Tibial nerve (tissue), 4 donors: Measurements from ENCODE around the gene FPGT. TPM values are rescaled to one million over a fixed set of nuclear protein-coding genes. Genes with fewer than 3 reads are reported as not detected.

Experiments used
- DNase-seq, 2 donors: peaks; one replicate each; pipeline ENCODE4 v3.0.0-alpha.2; 2019; ENCODE audit warnings: low spot score in 2 of 2
- H3K27ac ChIP-seq, 4 donors: fragments of 200-600 bp; sonication (generic) in 3 of 4; one replicate each; pipeline ENCODE4 v1.5.1; 2017 to 2019; ENCODE audit warnings: mild to moderate bottlenecking in 1 of 4
- H3K27me3 ChIP-seq, 2 donors: fragments of 200-600 bp; sonication (generic) in 1 of 2; one replicate each; pipeline versions ENCODE4 v1.5.1 to v1.6.0; 2017 to 2019
- H3K36me3 ChIP-seq, 3 donors: fragments of 200-600 bp; sonication (generic); one replicate each; pipeline ENCODE4 v1.5.1; 2018 to 2019
- H3K4me1 ChIP-seq, 4 donors: fragments of 200-600 bp; sonication (generic) in 3 of 4; one replicate each; pipeline ENCODE4 v1.5.1; 2017 to 2019
- H3K4me3 ChIP-seq, 4 donors: fragments of 200-600 bp; sonication (generic) in 3 of 4; one replicate each; pipeline ENCODE4 v1.5.1; 2017 to 2019; ENCODE audit warnings: mild to moderate bottlenecking in 1 of 4, moderate library complexity in 1 of 4
- H3K9me3 ChIP-seq, 4 donors: fragments of 200-600 bp; sonication (generic) in 3 of 4; one replicate each; pipeline ENCODE4 v1.5.1; 2017 to 2019
- EP300 ChIP-seq, 2 donors: sonication (generic); formaldehyde crosslinking; IDR thresholded peaks; one replicate each; pipeline ENCODE4 v1.6.1; 2017; ENCODE audit warnings: antibody characterized with exemption in 2 of 2, mild to moderate bottlenecking in 1 of 2
- POLR2A ChIP-seq, 2 donors: fragments of 450-650 bp; IDR thresholded peaks; one replicate each; pipeline ENCODE4 v1.6.1; 2017; ENCODE audit warnings: antibody characterized with exemption in 2 of 2, mild to moderate bottlenecking in 2 of 2, moderate library complexity in 2 of 2
- WGBS, 2 donors: methylation state at CpG; one replicate each; pipeline ENCODE4 v1.1.5; 2018; 5-methylcytosine and 5-hydroxymethylcytosine counted together
- total RNA-seq, 4 donors: library from RNA; depleted of rRNA; stranded (reverse); fragments of >200 nt; gene quantifications; one replicate each; pipeline ENCODE4 v1.1.0, GENCODE V29; 2016
- TF ChIP-seq, protein P1 (sequence below), 5 experiments: fragments of 200-600 bp in 3 of 5; fragments of 450-650 bp in 2 of 5; sonication (generic) in 3 of 5; IDR thresholded peaks; one replicate each; pipeline ENCODE4 v1.5.1; 2016 to 2019; ENCODE audit warnings: antibody characterized with exemption in 5 of 5, mild to moderate bottlenecking in 3 of 5, moderate library complexity in 2 of 5

Gene FPGT
- total RNA-seq, 4 donors from 2014 or later: 13.8 to 28.2 (median 16.4) TPM

GRCh38 chr1:74236440-74236839 is 38.4 kb downstream of the FPGT start:
- Histone ChIP-seq H3K36me3 (peaks cover 0 to 26% (median 0%) of the 10 kb centered on the region in 3 donors), H3K4me3 (no peak overlapping the region), H3K27me3 (no peaks in the 10 kb centered on the region), H3K9me3 (no peaks in the 10 kb centered on the region), H3K4me1 (no peaks in the 10 kb centered on the region), H3K27ac (no peak overlapping the region)
- TF ChIP-seq, protein P1, sequence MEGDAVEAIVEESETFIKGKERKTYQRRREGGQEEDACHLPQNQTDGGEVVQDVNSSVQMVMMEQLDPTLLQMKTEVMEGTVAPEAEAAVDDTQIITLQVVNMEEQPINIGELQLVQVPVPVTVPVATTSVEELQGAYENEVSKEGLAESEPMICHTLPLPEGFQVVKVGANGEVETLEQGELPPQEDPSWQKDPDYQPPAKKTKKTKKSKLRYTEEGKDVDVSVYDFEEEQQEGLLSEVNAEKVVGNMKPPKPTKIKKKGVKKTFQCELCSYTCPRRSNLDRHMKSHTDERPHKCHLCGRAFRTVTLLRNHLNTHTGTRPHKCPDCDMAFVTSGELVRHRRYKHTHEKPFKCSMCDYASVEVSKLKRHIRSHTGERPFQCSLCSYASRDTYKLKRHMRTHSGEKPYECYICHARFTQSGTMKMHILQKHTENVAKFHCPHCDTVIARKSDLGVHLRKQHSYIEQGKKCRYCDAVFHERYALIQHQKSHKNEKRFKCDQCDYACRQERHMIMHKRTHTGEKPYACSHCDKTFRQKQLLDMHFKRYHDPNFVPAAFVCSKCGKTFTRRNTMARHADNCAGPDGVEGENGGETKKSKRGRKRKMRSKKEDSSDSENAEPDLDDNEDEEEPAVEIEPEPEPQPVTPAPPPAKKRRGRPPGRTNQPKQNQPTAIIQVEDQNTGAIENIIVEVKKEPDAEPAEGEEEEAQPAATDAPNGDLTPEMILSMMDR (IDR thresholded peaks at IDR 0.05): no peak
- TF ChIP-seq EP300 (IDR thresholded peaks at IDR 0.05): no peak
- WGBS, 2 donors: 62 to 82% methylated on average over 3 of the region's 3 CpGs
- DNase-seq: no peak

DNA sequence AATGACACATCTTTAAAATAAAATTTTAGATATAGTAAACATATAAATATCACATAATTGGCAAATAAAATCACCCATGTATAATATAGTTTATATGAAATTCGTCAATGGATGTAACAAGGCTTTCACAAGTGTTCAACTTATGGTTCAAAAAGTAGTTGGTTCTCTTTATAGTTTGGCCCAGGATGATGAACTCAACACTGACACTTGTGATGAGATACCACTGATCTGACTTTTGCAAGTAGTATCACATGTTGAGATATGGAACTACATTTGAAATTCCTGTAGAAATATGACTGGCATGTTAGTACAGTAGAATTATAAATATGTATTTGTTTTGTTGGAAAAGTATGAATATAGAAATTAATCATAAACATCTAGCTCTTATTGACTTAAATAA is 39.0 kb downstream of the FPGT start:
- TF ChIP-seq, protein P1 (IDR thresholded peaks at IDR 0.05): no peak
- TF ChIP-seq POLR2A (IDR thresholded peaks at IDR 0.05): no peak
- TF ChIP-seq EP300 (IDR thresholded peaks at IDR 0.05): no peak
- Histone ChIP-seq H3K4me3 (no peak overlapping the region), H3K27ac (no peak overlapping the region), H3K4me1 (no peaks in the 10 kb centered on the region), H3K36me3 (peaks cover 0 to 26% (median 0%) of the 10 kb centered on the region in 3 donors), H3K9me3 (no peaks in the 10 kb centered on the region), H3K27me3 (no peaks in the 10 kb centered on the region)
- DNase-seq: no peak
- 92 to 94% methylated on average over 1 of the region's 1 CpG for WGBS, 2 donors

- Histone ChIP-seq H3K4me1 (no peaks in the 10 kb centered on the region), H3K9me3 (no peaks in the 10 kb centered on the region), H3K4me3 (no peak overlapping the region), H3K27me3 (no peaks in the 10 kb centered on the region), H3K27ac (no peak overlapping the region), H3K36me3 (peaks cover 0 to 26% (median 0%) of the 10 kb centered on the region in 3 donors)
- TF ChIP-seq, protein P1 (IDR thresholded peaks at IDR 0.05): no peak
- TF ChIP-seq POLR2A (IDR thresholded peaks at IDR 0.05): no peak
- no peak for TF ChIP-seq EP300 (IDR thresholded peaks at IDR 0.05)
- WGBS, 2 donors: 91 to 92% methylated on average over 4 of the region's 4 CpGs
- DNase-seq: no peak
These were observed 39.7 kb downstream of the FPGT start for GRCh38 chr1:74237787-74238186.

- no peak for DNase-seq
- H3K27ac ChIP-seq: no peak overlapping the region
- no peak overlapping the region for H3K4me3 ChIP-seq
- H3K4me1 ChIP-seq: no peaks in the 10 kb centered on the region
- TF ChIP-seq EP300 (IDR thresholded peaks at IDR 0.05): no peak
- TF ChIP-seq, protein P1 (IDR thresholded peaks at IDR 0.05): no peak
- TF ChIP-seq POLR2A (IDR thresholded peaks at IDR 0.05): no peak
- peaks cover 0 to 6% (median 0%) of the 10 kb centered on the region in 4 donors for H3K9me3 ChIP-seq
- peaks cover 0 to 16% (median 0%) of the 10 kb centered on the region in 3 donors for H3K36me3 ChIP-seq
- WGBS, 2 donors: 16 to 20% methylated on average over 2 of the region's 2 CpGs
- no peaks in the 10 kb centered on the region for H3K27me3 ChIP-seq
These were observed 47.2 kb downstream of the FPGT start for GRCh38 chr1:74245168-74245772.

GRCh38 chr1:74246315-74246714 is 48.3 kb downstream of the FPGT start:
- peaks cover 0 to 6% (median 0%) of the 10 kb centered on the region in 4 donors for H3K9me3 ChIP-seq
- DNase-seq: no peak
- 63 to 69% methylated on average over 2 of the region's 2 CpGs for WGBS, 2 donors
- peaks cover 0 to 18% (median 0%) of the 10 kb centered on the region in 3 donors for H3K36me3 ChIP-seq
- H3K27me3 ChIP-seq: no peaks in the 10 kb centered on the region
- TF ChIP-seq EP300 (IDR thresholded peaks at IDR 0.05) (no peak), POLR2A (IDR thresholded peaks at IDR 0.05) (no peak)
- TF ChIP-seq, protein P1 (IDR thresholded peaks at IDR 0.05): no peak
- no peak overlapping the region for H3K4me3 ChIP-seq
- no peaks in the 10 kb centered on the region for H3K4me1 ChIP-seq
- H3K27ac ChIP-seq: no peak overlapping the region
